HG02610 (cell line): ENCODE results near the gene DPH3.
A peak's percentile ranks its signal among the peaks of the same experiment; 100 is the strongest.
"Not testable (repeated sequence)": the region's sequence is repeated elsewhere in the genome, so short reads cannot be mapped to it uniquely, and the experiment has no call there.

ENCODE experiments used
- ATAC-seq: cut with Tn5 transposase; IDR thresholded peaks from one replicate; pipeline ENCODE4 v1.9.1; 2021; ENCODE audit warnings: mild to moderate bottlenecking, moderate library complexity; ENCODE audit not compliant: unreplicated experiment

The DPH3 gene

GRCh38 chr3:16264708-16265454 is at the start of gene DPH3, which contains the start of gene OXNAD1:
TSS of gene DPH3 (minus strand) at chr3:16264943. CDS start at chr3:16264876, 67 bp downstream.
TSS of gene OXNAD1 (plus strand) at chr3:16265212. CDS start at chr3:16270953, 5,741 bp downstream.
- peak; percentile 99 for ATAC-seq

DNA sequence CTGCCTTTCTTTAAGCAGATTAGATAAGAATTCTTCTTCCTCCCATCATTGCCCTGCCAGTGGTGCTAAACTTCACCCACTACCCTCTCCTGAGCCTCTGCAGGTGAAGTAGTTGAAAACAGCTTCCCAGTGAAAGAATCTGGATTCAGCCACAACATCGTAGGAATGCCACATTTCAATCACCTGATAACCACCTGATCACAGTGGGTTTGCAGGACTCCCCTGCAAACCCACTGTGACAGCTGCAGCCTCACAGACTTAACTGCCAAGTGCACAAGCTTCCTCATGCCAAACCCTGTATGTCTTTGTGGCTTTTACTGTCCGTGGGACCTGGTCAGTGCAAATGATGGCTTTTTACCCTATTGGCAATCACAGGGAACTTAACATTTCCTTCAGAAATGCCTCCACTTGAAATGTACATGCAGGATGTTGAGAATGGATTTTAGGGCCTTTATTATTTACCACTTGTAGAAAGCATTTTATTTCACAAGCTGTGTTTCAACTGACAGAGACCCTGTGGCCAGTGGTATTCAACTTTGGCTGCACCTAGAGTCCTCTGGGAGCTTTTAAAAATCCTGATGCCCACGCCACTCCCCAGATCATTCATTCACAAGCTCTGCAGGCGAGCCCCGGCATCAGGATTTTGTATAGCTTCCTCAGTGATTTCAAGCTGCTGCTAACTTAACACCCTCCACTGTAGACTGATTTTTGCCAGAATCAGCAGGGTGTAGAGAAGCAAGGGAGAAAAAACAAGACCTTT is 49.3 kb upstream of the DPH3 start:
- ATAC-seq = no peak

- peak; percentile 61 for ATAC-seq
These were observed 47.3 kb upstream of the DPH3 start for GRCh38 chr3:16311960-16312451.

DNA sequence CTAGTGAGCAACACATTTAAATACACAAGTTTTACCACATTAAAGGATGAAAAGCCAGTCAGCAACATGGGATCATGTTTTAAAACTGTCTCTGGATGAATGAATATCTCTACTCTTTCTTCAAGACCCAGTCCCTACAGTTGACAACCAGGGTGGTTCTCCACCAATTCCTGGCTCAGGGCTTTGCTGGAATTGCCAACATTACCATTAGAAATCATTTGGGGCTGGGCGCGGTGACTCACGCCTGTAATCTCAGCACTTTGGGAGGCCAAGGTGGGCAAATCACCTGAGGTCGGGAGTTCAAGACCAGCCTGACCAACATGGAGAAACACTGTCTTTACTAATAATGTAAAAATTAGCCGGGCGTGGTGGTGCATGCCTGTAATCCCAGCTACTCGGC is 45.7 kb upstream of the DPH3 start:
- ATAC-seq = not testable (repeated sequence)

GRCh38 chr3:16309558-16309957 is 44.8 kb upstream of the DPH3 start:
- ATAC-seq = peak; percentile 87

DNA sequence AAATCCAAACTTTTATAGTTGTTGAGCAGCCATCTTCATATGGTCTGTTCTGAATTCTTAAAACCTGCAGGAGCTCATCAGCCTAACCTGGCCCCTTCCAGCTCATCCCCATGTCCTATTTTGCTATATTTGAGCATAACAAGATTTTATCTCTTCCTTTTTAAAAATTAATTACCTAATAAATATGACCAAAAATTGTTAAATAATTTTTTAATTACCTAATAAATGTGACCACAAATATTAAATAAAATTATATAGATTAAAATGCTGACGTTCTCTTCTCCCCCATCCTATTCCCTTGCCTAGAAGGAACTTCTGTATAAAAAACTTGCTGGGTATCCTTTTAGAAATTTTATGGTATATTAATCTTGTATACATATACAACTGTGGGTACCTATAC is 44.0 kb upstream of the DPH3 start:
- no peak for ATAC-seq

- no peak for ATAC-seq
These were observed 43.2 kb upstream of the DPH3 start for GRCh38 chr3:16307832-16308531.

DNA sequence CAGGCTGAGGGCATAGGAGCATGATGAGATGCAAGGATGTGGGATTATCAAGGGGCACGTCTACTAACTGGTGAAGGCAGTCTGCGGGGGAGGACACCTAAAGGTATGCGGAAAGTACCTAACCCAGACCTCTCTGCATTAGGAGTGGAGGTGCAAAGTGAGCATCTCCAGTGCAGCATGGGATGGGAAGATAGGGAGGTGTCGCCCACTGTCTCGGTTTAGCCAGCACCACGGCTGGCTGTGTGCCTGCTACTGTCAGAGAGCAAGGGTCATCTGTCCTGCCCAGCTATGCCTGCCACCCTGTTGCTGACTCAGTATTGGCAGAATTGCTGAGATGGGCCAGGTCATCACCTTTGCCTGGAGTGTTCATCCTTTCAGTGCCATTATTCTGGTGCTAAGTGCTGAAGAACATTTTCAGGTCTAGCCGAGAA is 40.4 kb upstream of the DPH3 start:
- ATAC-seq = no peak

GRCh38 chr3:16304061-16305010 is 39.6 kb upstream of the DPH3 start:
- no peak for ATAC-seq

DNA sequence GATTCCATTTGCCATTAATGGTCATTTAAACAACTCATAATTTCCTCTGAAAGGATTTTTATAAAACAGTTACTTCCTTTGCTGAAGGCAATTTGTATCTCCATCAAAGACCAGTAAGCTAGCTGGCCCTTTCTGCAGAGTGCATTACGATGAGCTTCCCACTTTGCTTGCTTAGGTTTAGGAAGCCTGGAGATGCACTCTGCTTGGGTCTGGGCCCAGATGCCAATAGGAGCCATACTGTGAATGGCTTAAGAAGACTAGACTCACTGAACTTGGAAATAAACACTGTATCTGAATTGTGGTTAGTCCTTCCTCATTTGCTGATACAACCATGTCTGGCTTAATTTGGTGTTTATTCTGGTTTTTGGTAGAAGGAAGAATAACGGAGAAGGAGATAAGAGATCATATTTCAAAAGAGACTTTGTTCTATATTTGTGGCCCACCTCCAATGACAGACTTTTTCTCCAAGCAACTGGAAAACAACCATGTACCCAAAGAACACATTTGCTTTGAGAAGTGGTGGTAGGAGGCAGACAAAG is 38.4 kb upstream of the DPH3 start:
- ATAC-seq = no peak

DNA sequence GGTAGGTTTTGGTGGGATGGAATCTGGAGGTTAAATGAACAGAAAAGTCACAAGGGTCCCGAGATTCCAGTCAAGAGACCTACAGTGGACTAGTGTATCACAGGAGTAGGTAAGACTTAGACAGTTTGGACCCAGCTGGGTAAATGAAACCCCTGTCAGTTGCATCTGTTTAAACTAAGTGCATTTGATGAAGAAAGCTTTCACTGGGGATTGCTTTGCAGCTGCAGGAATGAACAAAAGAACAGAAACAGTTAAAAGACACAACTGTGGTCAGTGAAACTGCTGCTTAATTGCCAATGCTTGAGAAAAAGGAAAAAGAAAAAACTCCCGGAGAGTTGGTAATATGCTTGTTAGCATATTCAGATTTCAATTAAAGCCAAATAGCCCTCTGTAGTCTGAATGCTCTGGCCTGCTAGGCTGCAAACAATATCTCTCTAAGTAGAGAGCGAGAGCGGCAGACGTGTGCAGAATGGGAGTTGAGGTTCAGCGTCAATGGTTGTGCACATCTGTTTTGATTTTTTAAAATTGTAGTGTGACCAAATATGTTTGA is 37.4 kb upstream of the DPH3 start:
- no peak for ATAC-seq

DNA sequence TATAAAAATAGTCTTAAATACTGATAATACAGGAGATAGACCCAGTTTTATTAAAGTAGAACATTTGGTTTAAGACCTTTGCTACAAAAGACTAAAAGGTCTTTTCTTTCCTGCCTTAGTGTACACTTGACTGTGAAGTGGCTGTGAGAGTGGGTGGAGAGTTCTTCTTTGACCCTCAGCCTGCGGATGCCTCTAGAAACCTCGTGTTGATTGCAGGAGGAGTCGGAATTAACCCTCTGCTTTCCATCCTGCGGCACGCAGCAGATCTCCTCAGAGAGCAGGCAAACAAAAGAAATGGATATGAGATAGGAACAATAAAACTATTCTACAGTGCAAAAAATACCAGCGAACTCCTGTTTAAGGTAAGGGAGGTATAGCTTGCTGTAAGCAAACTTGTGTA is 36.8 kb upstream of the DPH3 start:
- ATAC-seq = no peak

DNA sequence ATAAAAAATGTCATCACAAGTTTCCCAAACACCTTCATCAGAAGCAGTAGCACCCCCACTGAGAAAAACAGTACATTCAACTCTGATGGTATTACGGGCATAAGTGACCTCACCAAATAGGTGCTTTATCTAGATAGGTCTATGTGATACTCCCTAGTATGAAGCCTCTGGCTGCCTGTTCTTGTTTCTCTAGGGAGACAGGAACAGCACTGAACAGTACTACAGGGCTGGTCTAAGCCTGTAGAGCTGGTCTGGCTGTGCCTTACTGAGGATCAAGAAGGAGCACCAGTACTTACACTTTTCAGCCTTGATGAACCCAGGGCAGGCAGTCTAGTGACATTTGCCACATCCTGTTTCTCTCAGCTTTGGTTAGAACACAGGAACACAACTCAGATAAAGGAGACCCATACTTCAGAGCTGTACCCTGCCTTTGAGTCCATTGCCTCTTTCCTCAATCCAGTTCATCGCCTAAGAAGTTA is 36.2 kb upstream of the DPH3 start:
- ATAC-seq = peak; percentile 57

GRCh38 chr3:16300307-16300706 is 35.6 kb upstream of the DPH3 start:
- peak; percentile 71 for ATAC-seq

GRCh38 chr3:16299746-16300145 is 35.0 kb upstream of the DPH3 start:
- ATAC-seq = no peak

DNA sequence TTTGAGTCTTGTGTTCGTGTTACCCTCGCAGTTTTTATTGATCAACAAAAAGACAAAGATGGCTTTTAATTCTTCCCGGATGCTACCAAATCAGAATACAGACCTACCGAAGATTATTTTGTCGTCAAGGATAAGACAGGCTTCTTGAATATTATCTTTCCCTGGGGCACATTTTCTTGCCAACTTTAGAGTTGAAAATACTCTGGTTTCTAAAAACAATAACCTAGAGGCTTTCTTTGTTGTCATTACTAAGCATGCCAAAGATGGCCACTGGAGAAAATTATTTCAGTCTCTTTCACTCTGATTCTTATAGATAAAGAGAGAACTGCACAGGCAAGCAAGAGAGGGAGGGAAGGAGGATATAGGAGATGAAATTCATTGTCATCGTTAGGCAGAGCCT is 34.1 kb upstream of the DPH3 start:
- no peak for ATAC-seq

- no peak for ATAC-seq
These were observed 33.5 kb upstream of the DPH3 start for GRCh38 chr3:16297997-16298885.

DNA sequence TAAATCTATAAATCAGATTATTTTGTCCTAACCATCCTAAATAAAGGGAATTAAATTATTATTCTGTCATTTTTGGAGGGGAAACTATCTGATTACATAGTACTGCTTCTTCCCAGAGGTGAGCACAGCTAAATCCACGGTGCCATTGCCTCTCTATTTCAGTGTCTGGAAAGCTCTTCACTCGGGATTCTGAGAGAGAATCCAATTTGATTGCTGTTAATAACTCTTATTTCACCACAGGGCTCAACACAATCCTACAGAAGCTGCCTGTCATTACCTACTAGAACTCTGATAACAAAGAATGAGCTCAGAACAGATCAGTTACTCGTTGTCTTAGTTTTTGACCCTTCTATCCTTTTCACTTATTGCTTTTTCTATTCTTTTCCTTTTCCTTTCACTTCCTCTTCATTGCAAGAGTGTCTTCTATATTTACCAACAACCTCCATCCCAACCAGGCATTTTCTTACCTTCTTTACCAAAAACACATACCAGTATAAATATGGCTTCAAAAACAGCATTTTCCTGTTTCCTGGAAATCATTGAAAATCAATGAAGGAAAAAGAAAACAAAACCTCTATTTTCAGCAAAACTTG is 30.7 kb upstream of the DPH3 start:
- no peak for ATAC-seq
